GM21381 (cell line): ENCODE results near the gene CAVIN3.

Experiments used
- ATAC-seq: cut with Tn5 transposase; IDR thresholded peaks from one replicate; pipeline ENCODE4 v1.9.1; 2021; ENCODE audit warnings: mild to moderate bottlenecking, moderate library complexity; ENCODE audit not compliant: unreplicated experiment

CAVIN3 gene

DNA sequence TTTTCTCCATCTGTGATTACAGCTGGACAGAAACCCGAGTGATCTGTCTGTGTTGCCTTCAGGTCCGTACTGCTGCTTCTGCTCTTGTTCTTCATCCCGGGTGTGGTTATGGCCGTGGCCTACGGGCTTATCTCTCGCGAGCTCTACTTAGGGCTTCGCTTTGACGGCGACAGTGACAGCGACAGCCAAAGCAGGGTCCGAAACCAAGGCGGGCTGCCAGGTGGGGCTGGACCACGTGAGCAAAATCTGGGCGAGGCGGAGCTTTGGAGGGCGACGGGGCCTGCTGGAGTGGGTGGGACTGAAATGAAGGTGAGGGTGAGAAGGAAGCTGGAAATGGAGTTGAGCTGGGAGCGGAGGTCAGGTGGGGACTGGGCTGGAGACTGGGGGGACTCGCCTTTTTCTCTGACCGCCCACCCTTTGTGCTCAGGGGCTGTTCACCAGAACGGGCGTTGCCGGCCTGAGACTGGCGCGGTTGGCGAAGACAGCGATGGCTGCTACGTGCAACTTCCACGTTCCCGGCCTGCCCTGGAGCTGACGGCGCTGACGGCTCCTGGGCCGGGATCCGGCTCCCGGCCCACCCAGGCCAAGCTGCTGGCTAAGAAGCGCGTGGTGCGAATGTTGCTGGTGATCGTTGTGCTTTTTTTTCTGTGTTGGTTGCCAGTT is 49.6 kb downstream of the CAVIN3 start:
- no peak for ATAC-seq

GRCh38 chr11:6269994-6270393 is 50.3 kb downstream of the CAVIN3 start:
- ATAC-seq: no peak
